HepG2 (cell line): Measurements from ENCODE around the gene MBD5.

ENCODE experiments used
- BCL3 ChIP-seq: sonication (generic); formaldehyde crosslinking; IDR thresholded peaks from 2 replicates; pipeline ENCODE4 v1.5.1; 2020; ENCODE audit warnings: mild to moderate bottlenecking, missing genetic modification reagents, moderate library complexity
- EP300 ChIP-seq, 3 experiments: sonication (generic) in 1 of 3; formaldehyde crosslinking in 1 of 3; IDR thresholded peaks; 2 replicates each; pipeline versions ENCODE4 v1.5.1 to v1.6.1; 2011 to 2020; ENCODE audit warnings: low read depth in 2 of 3, low read length in 2 of 3, borderline replicate concordance in 1 of 3, improper control_type of control experiment in 1 of 3, mild to moderate bottlenecking in 1 of 3, missing genetic modification reagents in 1 of 3, moderate library complexity in 1 of 3
- ETS1 ChIP-seq: sonication (generic); formaldehyde crosslinking; IDR thresholded peaks from 2 replicates; pipeline ENCODE4 v1.4.0; 2020; ENCODE audit warnings: missing genetic modification reagents
- ETV5 ChIP-seq: IDR thresholded peaks from 2 replicates; pipeline ENCODE4 v1.6.1; 2018; ENCODE audit warnings: missing biosample characterization, missing genetic modification reagents, inconsistent platforms, borderline replicate concordance
- HNRNPUL1 ChIP-seq: fragments of 200-400 bp; formaldehyde crosslinking; IDR thresholded peaks from 2 replicates; pipeline ENCODE4 v1.6.1; 2017; ENCODE audit warnings: low read depth, mild to moderate bottlenecking, low read length, moderate library complexity
- JUNB ChIP-seq: sonication (generic); formaldehyde crosslinking; IDR thresholded peaks from 2 replicates; pipeline ENCODE4 v1.8.0; 2022; ENCODE audit warnings: missing genetic modification reagents, mild to moderate bottlenecking, borderline replicate concordance
- MAX ChIP-seq: IDR thresholded peaks from 2 replicates; pipeline ENCODE4 v1.6.1; 2012; ENCODE audit warnings: inconsistent platforms
- NFAT5 ChIP-seq: sonication (generic); formaldehyde crosslinking; IDR thresholded peaks from 2 replicates; pipeline ENCODE4 v1.4.0; 2020; ENCODE audit warnings: missing genetic modification reagents
- POLR2A ChIP-seq, 2 experiments: IDR thresholded peaks; 2 replicates each; pipeline ENCODE4 v1.6.1; 2011; ENCODE audit warnings: low read depth in 2 of 2, low read length in 2 of 2, mild to moderate bottlenecking in 1 of 2, moderate library complexity in 1 of 2; ENCODE audit not compliant: insufficient read depth in 1 of 2
- ZBTB38 ChIP-seq: sonication (generic); formaldehyde crosslinking; IDR thresholded peaks from 2 replicates; pipeline ENCODE4 v1.5.1; 2020; ENCODE audit warnings: mild to moderate bottlenecking, missing genetic modification reagents
- ZFP36L2 ChIP-seq: sonication (generic); formaldehyde crosslinking; IDR thresholded peaks from 2 replicates; pipeline ENCODE4 v1.4.0; 2020; ENCODE audit warnings: missing genetic modification reagents
- ZNF350 ChIP-seq: sonication (generic); formaldehyde crosslinking; IDR thresholded peaks from 2 replicates; pipeline ENCODE4 v1.4.0; 2020; ENCODE audit warnings: mild to moderate bottlenecking, low read depth, missing genetic modification reagents, borderline replicate concordance
- ZNF720 ChIP-seq: sonication (generic); formaldehyde crosslinking; IDR thresholded peaks from 2 replicates; pipeline ENCODE4 v1.4.0; 2020; ENCODE audit warnings: missing genetic modification reagents
- ZNF777 ChIP-seq: sonication (generic); formaldehyde crosslinking; IDR thresholded peaks from 2 replicates; pipeline ENCODE4 v1.4.0; 2020; ENCODE audit warnings: missing genetic modification reagents

- no peak for TF ChIP-seq POLR2A (IDR thresholded peaks at IDR 0.05; ENCODE audit: insufficient read depth in 1 of 2, low read depth in 2 of 2, low read length in 2 of 2)
- TF ChIP-seq ZNF720 = no peak
- no peak for TF ChIP-seq BCL3 (CRISPR knock-in tag)
- TF ChIP-seq HNRNPUL1 = no peak
- TF ChIP-seq ZNF777 (CRISPR knock-in tag) = no peak
- no peak for TF ChIP-seq ETS1 (CRISPR knock-in tag)
- TF ChIP-seq ZNF350 (CRISPR knock-in tag) = no peak
- TF ChIP-seq NFAT5 (CRISPR knock-in tag) = no peak
- no peak for TF ChIP-seq EP300 (IDR thresholded peaks at IDR 0.05; ENCODE audit: low read depth in 2 of 2, low read length in 2 of 2)
- TF ChIP-seq EP300 (CRISPR knock-in tag; IDR thresholded peaks at IDR 0.05; ENCODE audit: borderline replicate concordance) = no peak
- TF ChIP-seq ZBTB38 (CRISPR knock-in tag) = no peak
- no peak for TF ChIP-seq ZFP36L2 (CRISPR knock-in tag)
- TF ChIP-seq JUNB = no peak
- no peak for TF ChIP-seq ETV5 (CRISPR knock-in tag)
- TF ChIP-seq MAX = no peak
Measured at GRCh38 chr2:148524519-148524919, 503.6 kb downstream of the MBD5 start.
